Endodermal cell (in vitro differentiated cells): ENCODE measurements around the gene CTR9. TPM values are rescaled to one million over a fixed set of nuclear protein-coding genes. Genes with fewer than 3 reads are reported as not detected.

Experiments
- DNase-seq: peaks from one replicate; pipeline ENCODE4 v3.0.0-alpha.2; 2017
- H3K27ac ChIP-seq: 2 replicates; pipeline ENCODE4 v1.5.1; 2013; ENCODE audit warnings: mild to moderate bottlenecking, low read depth, low read length, moderate library complexity
- H3K27me3 ChIP-seq: 2 replicates; pipeline ENCODE4 v1.6.1; 2013; ENCODE audit warnings: mild to moderate bottlenecking, low read length, moderate library complexity; ENCODE audit not compliant: insufficient read depth, control insufficient read depth, poor library complexity, severe bottlenecking
- H3K36me3 ChIP-seq: 2 replicates; pipeline ENCODE4 v1.7.0; 2013; ENCODE audit warnings: mild to moderate bottlenecking, low read length, moderate library complexity; ENCODE audit not compliant: control insufficient read depth, insufficient read depth
- H3K4me1 ChIP-seq: one replicate; pipeline ENCODE4 v1.7.0; 2013; ENCODE audit warnings: low read length; ENCODE audit not compliant: control insufficient read depth, insufficient read depth
- H3K4me3 ChIP-seq: 2 replicates; pipeline ENCODE4 v1.5.1; 2013; ENCODE audit warnings: mild to moderate bottlenecking, low read length, moderate library complexity
- H3K9ac ChIP-seq: 2 replicates; pipeline ENCODE4 v1.6.1; 2013; ENCODE audit warnings: mild to moderate bottlenecking, low read length, moderate library complexity; ENCODE audit not compliant: poor library complexity, severe bottlenecking; ENCODE audit errors: extremely low read depth
- H3K9me3 ChIP-seq: 2 replicates; pipeline ENCODE4 v1.6.1; 2013; ENCODE audit warnings: mild to moderate bottlenecking, low read length, moderate library complexity; ENCODE audit not compliant: control insufficient read depth
- H3K27ac Mint-ChIP-seq: 2 replicates; pipeline ENCODE4 v1.8.0; 2020; ENCODE audit warnings: mixed read lengths
- H3K27me3 Mint-ChIP-seq: 2 replicates; pipeline ENCODE4 v1.8.0; 2021; ENCODE audit warnings: mild to moderate bottlenecking, mixed read lengths; ENCODE audit not compliant: insufficient read depth
- H3K36me3 Mint-ChIP-seq: 2 replicates; pipeline ENCODE4 v1.8.0; 2020; ENCODE audit warnings: low read depth, mixed read lengths
- H3K4me1 Mint-ChIP-seq: 2 replicates; pipeline ENCODE4 v1.8.0; 2020; ENCODE audit warnings: mixed read lengths
- H3K4me3 Mint-ChIP-seq: 2 replicates; pipeline ENCODE4 v1.8.0; 2020; ENCODE audit warnings: mild to moderate bottlenecking, moderate library complexity, mixed read lengths
- H3K9me3 Mint-ChIP-seq: 2 replicates; pipeline ENCODE4 v1.8.0; 2020; ENCODE audit warnings: mild to moderate bottlenecking, mixed read lengths
- WGBS, 2 experiments: methylation state at CpG; one replicate each; pipeline versions ENCODE4 v1.1.5 to v1.1.7; 2013; ENCODE audit warnings: missing lambda C conversion rate in 2 of 2, mixed read lengths in 1 of 2; ENCODE audit not compliant: insufficient coverage in 1 of 2, insufficient read length in 1 of 2; 5-methylcytosine and 5-hydroxymethylcytosine counted together
- total RNA-seq, 2 donors: library from RNA; stranded (reverse); fragmentation: NEBNext Ultra II Directional in 1 of 2; extraction: Animal tissue kit (Norgen Biotek cat#: 25700) in 1 of 2; gene quantifications; 2 replicates in 1 of 2; 3 replicates in 1 of 2; pipeline ENCODE4 v1.2.1, GENCODE V29; 2021
- TF ChIP-seq, protein P1 (sequence below): fragments of 200-600 bp; sonication (generic); conservative IDR thresholded peaks from 2 replicates; pipeline ENCODE4 v1.5.0; 2021; ENCODE audit warnings: antibody characterized with exemption, mild to moderate bottlenecking

The CTR9 gene
- total RNA-seq, 2 donors from 2014 or later: 32.7 to 37.5 TPM

DNA sequence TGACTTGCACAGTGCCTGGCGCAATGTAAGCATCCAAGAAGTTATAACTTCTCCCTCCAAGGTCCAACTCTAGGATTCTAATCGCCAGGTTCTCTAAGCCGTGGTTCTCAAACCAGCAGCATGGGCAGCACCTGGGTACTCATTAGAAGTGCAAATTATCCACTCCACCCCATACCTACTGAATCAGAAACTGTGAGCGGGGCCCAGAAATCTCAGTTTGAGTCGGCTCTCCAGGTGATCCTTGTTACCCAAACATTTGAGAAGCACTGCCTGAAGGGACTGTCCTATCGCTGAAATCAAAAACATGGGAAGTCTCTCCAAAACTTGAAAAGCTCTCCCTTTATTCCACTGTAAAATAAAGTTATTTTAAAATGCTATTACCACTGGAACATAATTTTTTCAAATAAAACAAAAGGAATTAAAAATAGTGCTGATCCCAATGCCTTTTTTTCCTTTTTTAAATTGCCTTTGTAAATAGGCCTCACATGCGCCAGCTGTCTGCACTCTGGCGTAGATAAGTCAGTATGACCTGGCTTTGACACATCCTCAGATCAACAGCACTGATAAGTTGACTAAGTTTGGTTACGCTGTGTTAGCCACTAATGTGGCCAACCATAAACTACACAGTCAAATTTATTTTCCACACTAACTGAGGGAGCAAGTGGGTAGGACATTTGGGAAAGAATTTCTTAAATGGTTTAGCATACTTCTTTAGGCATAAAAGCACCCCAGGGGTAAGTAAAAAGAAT, 8.4 kb upstream of the CTR9 start:
- Mint-ChIP-seq H3K36me3 (no peaks in the 10 kb centered on the region), H3K27me3 (peaks cover 4% of the 10 kb centered on the region), H3K9me3 (no peaks in the 10 kb centered on the region), H3K27ac (no peak overlapping the region), H3K4me1 (no peaks in the 10 kb centered on the region), H3K4me3 (no peak overlapping the region)
- WGBS, 2 experiments: 87 to 91% methylated on average over 9 of the region's 9 CpGs
- no peak overlapping the region for H3K27ac ChIP-seq
- no peaks in the 10 kb centered on the region for H3K9me3 ChIP-seq
- H3K4me3 ChIP-seq: no peak overlapping the region
- TF ChIP-seq, protein P1, sequence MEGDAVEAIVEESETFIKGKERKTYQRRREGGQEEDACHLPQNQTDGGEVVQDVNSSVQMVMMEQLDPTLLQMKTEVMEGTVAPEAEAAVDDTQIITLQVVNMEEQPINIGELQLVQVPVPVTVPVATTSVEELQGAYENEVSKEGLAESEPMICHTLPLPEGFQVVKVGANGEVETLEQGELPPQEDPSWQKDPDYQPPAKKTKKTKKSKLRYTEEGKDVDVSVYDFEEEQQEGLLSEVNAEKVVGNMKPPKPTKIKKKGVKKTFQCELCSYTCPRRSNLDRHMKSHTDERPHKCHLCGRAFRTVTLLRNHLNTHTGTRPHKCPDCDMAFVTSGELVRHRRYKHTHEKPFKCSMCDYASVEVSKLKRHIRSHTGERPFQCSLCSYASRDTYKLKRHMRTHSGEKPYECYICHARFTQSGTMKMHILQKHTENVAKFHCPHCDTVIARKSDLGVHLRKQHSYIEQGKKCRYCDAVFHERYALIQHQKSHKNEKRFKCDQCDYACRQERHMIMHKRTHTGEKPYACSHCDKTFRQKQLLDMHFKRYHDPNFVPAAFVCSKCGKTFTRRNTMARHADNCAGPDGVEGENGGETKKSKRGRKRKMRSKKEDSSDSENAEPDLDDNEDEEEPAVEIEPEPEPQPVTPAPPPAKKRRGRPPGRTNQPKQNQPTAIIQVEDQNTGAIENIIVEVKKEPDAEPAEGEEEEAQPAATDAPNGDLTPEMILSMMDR: no peak
- no peaks in the 10 kb centered on the region for H3K4me1 ChIP-seq
- no peak for DNase-seq
- H3K9ac ChIP-seq: no peak overlapping the region
- no peaks in the 10 kb centered on the region for H3K36me3 ChIP-seq
- no peaks in the 10 kb centered on the region for H3K27me3 ChIP-seq

DNA sequence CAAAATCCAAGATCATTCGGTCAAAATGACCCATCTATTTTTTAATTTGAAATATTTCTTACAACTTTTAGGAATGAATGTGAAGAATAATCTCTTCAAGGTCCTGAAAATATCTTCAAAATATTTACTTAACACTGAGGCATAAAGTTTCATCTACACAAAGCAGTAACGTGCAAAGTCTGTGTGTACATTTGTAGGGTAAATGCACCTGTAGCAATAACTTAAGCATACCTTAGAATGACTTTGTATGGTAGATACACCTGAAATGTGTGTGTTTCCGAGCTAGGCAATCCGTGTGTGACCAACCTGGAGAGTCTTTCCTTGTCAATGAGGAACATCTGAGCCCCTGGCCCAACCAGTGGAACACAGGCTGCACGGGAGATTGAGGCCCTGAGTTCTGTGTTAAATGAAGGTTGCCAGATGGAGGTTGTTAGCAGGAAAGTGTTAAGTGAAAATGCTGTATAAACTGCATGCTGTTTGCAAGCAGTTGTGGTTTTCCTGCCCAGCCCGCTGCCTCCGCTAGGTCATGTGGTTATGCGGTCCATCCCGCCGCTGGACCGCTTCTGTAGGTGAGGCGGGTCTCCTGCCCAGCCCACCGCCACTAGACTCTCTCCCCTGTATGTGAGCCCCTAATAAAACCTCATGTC, 7.6 kb upstream of the CTR9 start:
- no peaks in the 10 kb centered on the region for H3K9me3 Mint-ChIP-seq
- H3K36me3 Mint-ChIP-seq: no peaks in the 10 kb centered on the region

DNA sequence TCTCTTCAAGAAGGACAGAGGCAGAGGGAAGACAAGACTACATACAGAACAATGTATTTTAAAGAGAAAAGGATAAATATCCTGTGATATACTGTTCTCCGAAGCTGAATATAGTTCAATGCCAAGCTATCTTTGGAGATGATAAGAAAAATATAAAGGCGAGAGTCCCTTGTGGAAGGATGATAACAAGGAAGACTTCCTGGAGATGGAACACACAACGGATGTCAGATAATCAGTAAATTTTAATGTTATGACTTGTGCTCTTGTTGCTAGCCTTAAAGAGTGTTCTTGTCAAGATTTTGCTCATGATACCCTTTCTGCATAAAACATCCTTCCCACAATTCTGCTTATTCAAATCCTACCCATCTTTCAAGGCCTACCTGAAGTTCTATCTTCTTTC, 6.8 kb upstream of the CTR9 start:
- Mint-ChIP-seq H3K4me3 (no peak overlapping the region), H3K36me3 (no peaks in the 10 kb centered on the region), H3K27me3 (peaks cover 2% of the 10 kb centered on the region), H3K9me3 (no peaks in the 10 kb centered on the region), H3K4me1 (no peaks in the 10 kb centered on the region), H3K27ac (no peak overlapping the region)
- Histone ChIP-seq H3K27ac (no peak overlapping the region), H3K27me3 (no peaks in the 10 kb centered on the region), H3K4me3 (no peak overlapping the region), H3K9me3 (no peaks in the 10 kb centered on the region), H3K9ac (no peak overlapping the region), H3K4me1 (no peaks in the 10 kb centered on the region), H3K36me3 (no peaks in the 10 kb centered on the region)
- DNase-seq: no peak
- TF ChIP-seq, protein P1: no peak
- 95% methylated on average over 2 to 3 of the region's 3 CpGs for WGBS, 2 experiments

More for the DNA sequence above, 7.6 kb upstream of the CTR9 start:
- Mint-ChIP-seq H3K27ac (no peak overlapping the region), H3K27me3 (peaks cover 4% of the 10 kb centered on the region), H3K4me1 (no peaks in the 10 kb centered on the region), H3K4me3 (no peak overlapping the region)
- TF ChIP-seq, protein P1: no peak
- no peak for DNase-seq
- Histone ChIP-seq H3K27ac (no peak overlapping the region), H3K4me3 (no peak overlapping the region), H3K27me3 (no peaks in the 10 kb centered on the region), H3K9me3 (no peaks in the 10 kb centered on the region), H3K36me3 (no peaks in the 10 kb centered on the region), H3K9ac (no peak overlapping the region), H3K4me1 (no peaks in the 10 kb centered on the region)
- WGBS, 2 experiments: 93 to 95% methylated on average over 11 to 12 of the region's 13 CpGs
